DND-41 (cell line): ENCODE data around the gene PLD3.

Experiments used
- CTCF ChIP-seq: IDR thresholded peaks from 2 replicates; pipeline ENCODE4 v1.5.1; 2012; ENCODE audit warnings: borderline replicate concordance, low read length, moderate library complexity, mild to moderate bottlenecking; ENCODE audit not compliant: poor library complexity, severe bottlenecking; ENCODE audit errors: extremely low read depth
- EZH2 ChIP-seq: IDR thresholded peaks from 3 replicates; pipeline ENCODE4 v1.6.1; 2012; ENCODE audit warnings: borderline replicate concordance, low read depth, mild to moderate bottlenecking, moderate library complexity, low read length, inconsistent platforms; ENCODE audit not compliant: severe bottlenecking

- TF ChIP-seq CTCF (no peak), EZH2 (no peak)
These were observed 64.9 kb downstream of the PLD3 start, which contains the start of gene PRX for GRCh38 chr19:40413291-40413845.
